Loucy (cell line): ENCODE measurements around the gene PAX5.

ENCODE experiments used
- EZH2phosphoT487 ChIP-seq: fragments of 200-600 bp; IDR thresholded peaks from 2 replicates; pipeline ENCODE4 v1.6.1; 2018; ENCODE audit warnings: antibody characterized with exemption, mild to moderate bottlenecking, moderate library complexity, borderline replicate concordance
- TF ChIP-seq, protein P1 (sequence below): fragments of 200-600 bp; sonication (generic); conservative IDR thresholded peaks from 2 replicates; pipeline ENCODE4 v1.5.1; 2014; ENCODE audit warnings: mild to moderate bottlenecking, antibody characterized with exemption, low read length

DNA sequence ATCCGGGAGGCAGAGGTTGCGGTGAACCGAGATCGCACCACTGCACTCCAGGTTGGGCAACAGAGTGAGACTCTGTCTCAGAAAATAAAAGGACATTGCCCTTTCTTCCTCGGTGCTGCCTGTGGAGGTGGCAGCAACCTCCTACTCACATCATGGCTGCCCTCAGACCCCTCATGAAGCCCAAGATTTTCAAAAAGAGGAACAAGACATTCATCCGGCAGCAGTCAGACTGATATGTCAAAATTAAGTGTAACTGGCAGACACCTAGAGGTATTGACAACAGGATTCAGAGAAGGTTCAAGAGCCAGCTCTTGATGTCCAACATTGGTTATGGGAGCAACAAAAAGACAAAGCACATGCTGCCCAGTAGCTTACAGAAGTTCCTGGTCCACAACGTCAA lies 12.6 kb upstream of the PAX5 start:
- TF ChIP-seq, protein P1, sequence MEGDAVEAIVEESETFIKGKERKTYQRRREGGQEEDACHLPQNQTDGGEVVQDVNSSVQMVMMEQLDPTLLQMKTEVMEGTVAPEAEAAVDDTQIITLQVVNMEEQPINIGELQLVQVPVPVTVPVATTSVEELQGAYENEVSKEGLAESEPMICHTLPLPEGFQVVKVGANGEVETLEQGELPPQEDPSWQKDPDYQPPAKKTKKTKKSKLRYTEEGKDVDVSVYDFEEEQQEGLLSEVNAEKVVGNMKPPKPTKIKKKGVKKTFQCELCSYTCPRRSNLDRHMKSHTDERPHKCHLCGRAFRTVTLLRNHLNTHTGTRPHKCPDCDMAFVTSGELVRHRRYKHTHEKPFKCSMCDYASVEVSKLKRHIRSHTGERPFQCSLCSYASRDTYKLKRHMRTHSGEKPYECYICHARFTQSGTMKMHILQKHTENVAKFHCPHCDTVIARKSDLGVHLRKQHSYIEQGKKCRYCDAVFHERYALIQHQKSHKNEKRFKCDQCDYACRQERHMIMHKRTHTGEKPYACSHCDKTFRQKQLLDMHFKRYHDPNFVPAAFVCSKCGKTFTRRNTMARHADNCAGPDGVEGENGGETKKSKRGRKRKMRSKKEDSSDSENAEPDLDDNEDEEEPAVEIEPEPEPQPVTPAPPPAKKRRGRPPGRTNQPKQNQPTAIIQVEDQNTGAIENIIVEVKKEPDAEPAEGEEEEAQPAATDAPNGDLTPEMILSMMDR, result no peak
- no peak for TF ChIP-seq EZH2phosphoT487
